Ishikawa (cell line): ENCODE results near the gene NPAS2.

ENCODE experiments used
- FOXM1 ChIP-seq: IDR thresholded peaks from 2 replicates; pipeline ENCODE4 v1.6.1; 2012; ENCODE audit warnings: low read depth, borderline replicate concordance
- MAX ChIP-seq: IDR thresholded peaks from 2 replicates; pipeline ENCODE4 v1.6.1; 2012

- TF ChIP-seq FOXM1 (no peak), MAX (no peak)
Observed at GRCh38 chr2:100887713-100888495, 68.0 kb downstream of the NPAS2 start.
